ENCODE results near the gene GUCY1B1.

DNA sequence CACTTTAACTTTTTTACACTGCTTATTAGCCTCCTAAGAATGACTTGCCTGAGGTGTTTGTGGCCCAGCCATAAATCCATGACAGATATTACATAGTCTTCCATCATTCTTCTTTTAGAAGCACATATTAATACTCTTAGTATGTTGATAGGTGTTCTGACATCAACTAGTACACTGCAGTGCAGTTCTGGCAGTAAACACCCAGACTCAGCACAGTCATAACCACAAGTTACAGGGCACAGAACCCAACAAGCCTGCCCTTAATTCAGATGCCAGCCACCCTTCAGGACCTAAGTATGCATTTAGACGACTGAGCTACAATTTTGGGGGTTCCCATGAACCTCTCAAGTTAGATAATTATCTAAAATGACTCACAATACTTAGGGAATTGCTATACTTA lies 36.5 kb upstream of the GUCY1B1 start:
- TF ChIP-seq, protein P1, sequence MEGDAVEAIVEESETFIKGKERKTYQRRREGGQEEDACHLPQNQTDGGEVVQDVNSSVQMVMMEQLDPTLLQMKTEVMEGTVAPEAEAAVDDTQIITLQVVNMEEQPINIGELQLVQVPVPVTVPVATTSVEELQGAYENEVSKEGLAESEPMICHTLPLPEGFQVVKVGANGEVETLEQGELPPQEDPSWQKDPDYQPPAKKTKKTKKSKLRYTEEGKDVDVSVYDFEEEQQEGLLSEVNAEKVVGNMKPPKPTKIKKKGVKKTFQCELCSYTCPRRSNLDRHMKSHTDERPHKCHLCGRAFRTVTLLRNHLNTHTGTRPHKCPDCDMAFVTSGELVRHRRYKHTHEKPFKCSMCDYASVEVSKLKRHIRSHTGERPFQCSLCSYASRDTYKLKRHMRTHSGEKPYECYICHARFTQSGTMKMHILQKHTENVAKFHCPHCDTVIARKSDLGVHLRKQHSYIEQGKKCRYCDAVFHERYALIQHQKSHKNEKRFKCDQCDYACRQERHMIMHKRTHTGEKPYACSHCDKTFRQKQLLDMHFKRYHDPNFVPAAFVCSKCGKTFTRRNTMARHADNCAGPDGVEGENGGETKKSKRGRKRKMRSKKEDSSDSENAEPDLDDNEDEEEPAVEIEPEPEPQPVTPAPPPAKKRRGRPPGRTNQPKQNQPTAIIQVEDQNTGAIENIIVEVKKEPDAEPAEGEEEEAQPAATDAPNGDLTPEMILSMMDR (conservative IDR thresholded peaks at IDR 0.05 in 1 of 2, IDR thresholded peaks at IDR 0.05 in 1 of 2; ENCODE audit: low read depth in 1 of 2, low read length in 2 of 2): no peak
- no peak for TF ChIP-seq EZH2 (IDR thresholded peaks at IDR 0.05; ENCODE audit: low read length, missing control alignments)

All from fibroblast of lung (primary cell).